ENCODE results near the gene ANO9.

ANO9 gene

DNA sequence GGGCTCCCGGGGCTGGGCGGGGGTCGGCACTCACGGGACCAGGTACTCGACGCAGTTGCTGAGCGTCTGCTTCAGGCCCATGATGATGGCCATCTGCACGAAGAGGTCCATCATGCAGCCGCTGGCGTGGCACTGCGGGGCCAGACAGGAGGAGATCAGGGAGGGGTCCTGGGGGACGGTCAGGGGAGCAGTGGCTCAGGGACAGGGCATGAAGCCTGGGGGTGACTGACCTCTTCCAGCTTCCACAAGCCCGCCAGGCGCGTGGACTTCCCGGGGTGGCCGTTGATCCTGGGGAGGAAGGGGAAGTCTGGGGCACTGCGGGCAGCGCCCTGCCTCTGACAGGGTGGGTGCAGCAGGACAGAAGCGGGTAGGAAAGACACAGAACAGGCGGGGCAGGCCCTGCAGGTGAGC lies 20.9 kb downstream of the ANO9 start:
- no peak for DNase-seq (ENCODE audit: low spot score)
- in situ Hi-C loops (cut with MboI; ENCODE audit: low pct_unique_long_range_greater_than_20kb, low sequenced_read_pairs, unreplicated experiment), result no loop called here
- TF ChIP-seq, protein P1, sequence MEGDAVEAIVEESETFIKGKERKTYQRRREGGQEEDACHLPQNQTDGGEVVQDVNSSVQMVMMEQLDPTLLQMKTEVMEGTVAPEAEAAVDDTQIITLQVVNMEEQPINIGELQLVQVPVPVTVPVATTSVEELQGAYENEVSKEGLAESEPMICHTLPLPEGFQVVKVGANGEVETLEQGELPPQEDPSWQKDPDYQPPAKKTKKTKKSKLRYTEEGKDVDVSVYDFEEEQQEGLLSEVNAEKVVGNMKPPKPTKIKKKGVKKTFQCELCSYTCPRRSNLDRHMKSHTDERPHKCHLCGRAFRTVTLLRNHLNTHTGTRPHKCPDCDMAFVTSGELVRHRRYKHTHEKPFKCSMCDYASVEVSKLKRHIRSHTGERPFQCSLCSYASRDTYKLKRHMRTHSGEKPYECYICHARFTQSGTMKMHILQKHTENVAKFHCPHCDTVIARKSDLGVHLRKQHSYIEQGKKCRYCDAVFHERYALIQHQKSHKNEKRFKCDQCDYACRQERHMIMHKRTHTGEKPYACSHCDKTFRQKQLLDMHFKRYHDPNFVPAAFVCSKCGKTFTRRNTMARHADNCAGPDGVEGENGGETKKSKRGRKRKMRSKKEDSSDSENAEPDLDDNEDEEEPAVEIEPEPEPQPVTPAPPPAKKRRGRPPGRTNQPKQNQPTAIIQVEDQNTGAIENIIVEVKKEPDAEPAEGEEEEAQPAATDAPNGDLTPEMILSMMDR (IDR thresholded peaks at IDR 0.05; ENCODE audit: extremely low read depth, insufficient read depth, missing control alignments), result no peak

DNA sequence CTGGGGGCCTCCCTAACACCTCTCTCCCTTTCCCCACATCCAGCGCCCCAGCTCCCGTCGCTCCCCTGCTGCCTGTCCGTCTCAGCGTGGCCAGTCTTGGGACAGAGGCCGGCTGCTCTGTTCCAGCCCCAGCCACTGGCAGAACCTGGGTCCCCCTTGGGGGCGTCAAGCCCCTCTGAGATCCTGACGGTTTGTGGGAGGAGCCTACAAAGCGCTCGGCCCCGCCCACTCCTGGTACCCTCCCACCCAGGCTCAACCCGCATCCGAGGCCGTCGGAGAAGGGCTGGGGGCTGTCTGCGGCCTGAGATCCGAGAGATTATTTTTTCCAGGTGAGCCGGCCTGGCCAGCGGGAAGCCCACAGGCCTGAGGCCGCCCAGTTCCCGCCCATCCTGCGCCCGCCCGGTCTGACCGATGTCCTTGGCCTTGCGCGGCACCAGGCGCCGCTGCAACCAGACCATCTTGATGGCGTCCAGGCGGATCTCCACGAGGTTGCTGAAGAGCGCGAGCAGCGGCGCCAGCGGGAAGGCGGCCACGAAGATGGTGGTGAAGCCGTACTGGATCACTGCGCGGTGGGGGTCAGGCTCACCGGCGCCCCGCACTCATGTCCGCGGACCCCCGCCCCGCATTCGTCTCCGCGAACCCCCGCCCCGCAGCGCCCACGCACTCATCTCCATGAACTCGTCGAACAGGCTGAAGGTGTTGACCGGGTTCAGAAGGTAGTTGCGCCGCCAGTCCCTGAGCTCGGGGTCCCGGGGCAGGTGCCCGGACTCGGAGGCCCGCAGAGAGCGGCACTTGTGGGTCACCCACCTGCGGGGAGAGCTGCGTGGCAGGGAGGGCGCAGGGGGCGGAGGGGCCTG lies 21.5 kb downstream of the ANO9 start:
- TF ChIP-seq, protein P1 (IDR thresholded peaks at IDR 0.05; ENCODE audit: extremely low read depth, insufficient read depth, missing control alignments), result no peak
- in situ Hi-C loops (cut with MboI; ENCODE audit: low pct_unique_long_range_greater_than_20kb, low sequenced_read_pairs, unreplicated experiment), result no loop called here
- no peak for DNase-seq (ENCODE audit: low spot score)

DNA sequence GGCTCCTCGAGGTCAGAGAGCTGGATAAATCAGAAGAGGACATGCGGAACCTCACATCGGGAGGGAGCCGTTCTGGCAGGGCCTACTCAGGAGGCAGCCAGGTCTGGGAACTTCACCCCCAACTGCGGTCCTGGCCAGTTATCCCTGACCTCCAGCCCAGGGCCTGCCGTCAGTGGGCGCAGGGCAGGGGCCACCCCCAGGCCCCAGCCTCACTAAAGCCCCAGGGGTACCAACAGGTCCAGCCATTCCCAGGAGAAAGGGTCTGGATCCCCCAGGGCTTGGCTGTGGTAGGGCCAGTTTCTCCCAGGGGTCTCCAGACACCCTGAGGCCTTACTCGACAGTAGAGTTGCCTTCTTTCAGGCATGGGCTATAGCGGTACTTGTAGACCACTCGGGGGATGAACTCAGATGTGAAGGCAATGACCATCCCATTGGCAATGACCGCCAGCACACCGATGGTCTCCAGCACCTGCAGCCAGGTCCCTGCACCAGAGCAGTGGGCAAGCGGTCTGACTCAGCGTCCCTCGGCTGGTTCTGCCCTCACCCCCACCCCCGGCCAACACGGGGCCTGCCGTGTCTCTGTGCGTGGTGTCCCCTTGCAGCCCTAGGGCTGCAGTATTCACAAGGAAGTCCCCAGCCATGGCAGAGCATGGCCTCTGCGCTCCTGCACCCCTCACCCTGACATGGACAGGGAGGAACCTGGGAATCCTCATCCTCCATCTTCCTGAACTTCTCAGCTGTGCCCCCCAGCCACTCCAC lies 22.4 kb downstream of the ANO9 start:
- TF ChIP-seq, protein P1 (IDR thresholded peaks at IDR 0.05; ENCODE audit: extremely low read depth, insufficient read depth, missing control alignments), result no peak
- in situ Hi-C loops (cut with MboI; ENCODE audit: low pct_unique_long_range_greater_than_20kb, low sequenced_read_pairs, unreplicated experiment), result no loop called here
- DNase-seq (ENCODE audit: low spot score), result no peak

DNA sequence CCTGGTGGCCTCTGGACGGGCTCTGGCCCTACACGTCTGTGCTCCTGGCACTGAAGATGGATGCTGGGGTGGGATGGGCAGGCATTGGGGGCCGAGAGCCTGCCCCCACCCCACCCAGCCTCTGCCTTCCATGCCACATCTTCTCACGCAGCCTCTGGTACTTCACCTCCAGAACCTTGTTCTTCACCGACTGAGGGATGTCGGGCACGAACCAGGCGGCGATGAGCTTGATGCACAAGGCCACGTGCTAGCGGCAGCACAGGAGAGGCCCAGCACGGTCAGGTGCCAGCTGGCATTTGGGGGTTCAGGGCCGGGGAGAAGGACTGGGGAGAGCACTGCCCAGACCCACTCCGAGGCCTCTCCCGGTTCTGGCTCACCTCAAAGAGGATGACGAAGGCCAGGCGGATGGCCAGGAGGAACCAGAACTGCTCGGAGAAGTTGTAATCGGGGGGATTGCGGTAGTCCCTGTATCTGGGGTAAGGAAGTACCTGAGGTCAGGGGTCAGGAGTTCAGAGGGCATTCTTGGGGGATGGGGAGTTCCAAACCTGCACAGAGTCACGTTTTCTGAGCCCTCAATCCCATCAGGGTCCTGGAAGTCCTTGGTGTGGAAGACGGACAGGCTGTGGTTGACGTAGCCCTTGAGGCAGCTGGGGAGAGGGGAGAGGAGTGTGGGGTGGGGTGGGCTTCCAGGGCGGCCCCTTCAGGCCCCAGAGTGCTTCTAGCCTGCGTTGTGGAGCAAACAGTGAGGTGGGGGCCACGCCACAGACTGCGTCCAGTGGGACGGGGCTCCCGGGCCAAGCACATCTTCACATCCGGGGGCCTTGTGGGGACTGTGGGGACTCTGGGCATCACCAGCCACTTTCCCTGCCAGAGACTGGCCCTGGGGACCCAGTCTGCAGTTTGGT lies 23.2 kb downstream of the ANO9 start:
- in situ Hi-C loops (cut with MboI; ENCODE audit: low pct_unique_long_range_greater_than_20kb, low sequenced_read_pairs, unreplicated experiment), result no loop called here
- TF ChIP-seq, protein P1 (IDR thresholded peaks at IDR 0.05; ENCODE audit: extremely low read depth, insufficient read depth, missing control alignments), result no peak
- no peak for DNase-seq (ENCODE audit: low spot score)

- TF ChIP-seq, protein P1 (IDR thresholded peaks at IDR 0.05; ENCODE audit: extremely low read depth, insufficient read depth, missing control alignments), result no peak
- no peak for DNase-seq (ENCODE audit: low spot score)
- in situ Hi-C loops (cut with MboI; ENCODE audit: low pct_unique_long_range_greater_than_20kb, low sequenced_read_pairs, unreplicated experiment), result no loop called here
These were observed 24.0 kb downstream of the ANO9 start for GRCh38 chr11:417652-418342.
